Measurements from ENCODE around the gene LNPEP. TPM values are rescaled to one million over a fixed set of nuclear protein-coding genes. Genes with fewer than 3 reads are reported as not detected.
A peak's percentile ranks its signal among the peaks of the same experiment; 100 is the strongest.

The LNPEP gene
- total and polyA plus RNA-seq, 4 donors: 1.9 to 19.7 (median 9.5) TPM

- 72% methylated on average over 3 of the region's 3 CpGs for WGBS
- H3K36me3 ChIP-seq (ENCODE audit: control insufficient read depth in 4 of 4, insufficient read depth in 3 of 4, low read depth in 1 of 4, low read length in 3 of 4): peaks cover 2 to 15% (median 6%) of the 10 kb centered on the region in 4 donors
- no peak overlapping the region for H3K27ac ChIP-seq (ENCODE audit: low read depth in 1 of 2, low read length in 2 of 2)
Observed at GRCh38 chr5:97009212-97009898, 73.5 kb downstream of the LNPEP start.

DNA sequence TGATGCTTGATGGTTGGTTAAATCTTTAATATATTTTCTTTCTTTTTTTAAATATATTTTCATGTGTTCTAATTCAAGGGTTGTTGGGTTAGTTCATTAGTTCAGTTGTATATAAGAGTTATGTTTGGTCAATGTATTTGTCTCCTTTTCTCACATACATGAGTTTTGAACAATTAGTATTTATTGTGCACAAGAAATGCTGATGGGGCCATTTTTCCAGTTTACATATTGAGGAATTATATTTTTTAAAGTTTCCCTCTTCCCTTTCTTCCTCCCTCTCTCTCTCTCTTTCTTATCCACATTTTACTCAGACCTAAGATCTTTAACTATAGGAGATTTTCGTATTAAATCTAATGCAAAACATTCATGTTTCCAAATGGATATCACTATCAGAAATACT is 74.0 kb downstream of the LNPEP start:
- no peaks in the 10 kb centered on the region for H3K4me1 ChIP-seq (ENCODE audit: control insufficient read depth in 4 of 4, insufficient read depth in 4 of 4, low read length in 3 of 4)
- H3K27me3 ChIP-seq (ENCODE audit: control insufficient read depth in 4 of 4, insufficient read depth in 4 of 4, low read length in 3 of 4): no peaks in the 10 kb centered on the region
- no peak for TF ChIP-seq YY1 (IDR thresholded peaks at IDR 0.05)
- no peak for TF ChIP-seq HNF4A (conservative IDR thresholded peaks at IDR 0.05)
- H3K9me3 ChIP-seq (ENCODE audit: control insufficient read depth in 4 of 4, low read length in 3 of 4): no peaks in the 10 kb centered on the region
- WGBS: 96% methylated on average over 1 of the region's 1 CpG
- no peak overlapping the region for H3K4me3 ChIP-seq (ENCODE audit: low read depth in 1 of 3, low read length in 3 of 3)
- DNase-seq (ENCODE audit: low spot score): no peak
- no peak overlapping the region for H3K9ac ChIP-seq (ENCODE audit: low read depth in 1 of 2, low read length in 2 of 2)
- H3K27ac ChIP-seq (ENCODE audit: low read depth in 1 of 2, low read length in 2 of 2): no peak overlapping the region
- peaks cover 4 to 17% (median 9%) of the 10 kb centered on the region in 4 donors for H3K36me3 ChIP-seq (ENCODE audit: control insufficient read depth in 4 of 4, insufficient read depth in 3 of 4, low read depth in 1 of 4, low read length in 3 of 4)

More at GRCh38 chr5:97009212-97009898, 73.5 kb downstream of the LNPEP start:
- Histone ChIP-seq H3K4me1 (ENCODE audit: control insufficient read depth in 4 of 4, insufficient read depth in 4 of 4, low read length in 3 of 4) (no peaks in the 10 kb centered on the region), H3K4me3 (ENCODE audit: low read depth in 1 of 3, low read length in 3 of 3) (no peak overlapping the region), H3K9ac (ENCODE audit: low read depth in 1 of 2, low read length in 2 of 2) (no peak overlapping the region), H3K27me3 (ENCODE audit: control insufficient read depth in 4 of 4, insufficient read depth in 4 of 4, low read length in 3 of 4) (no peaks in the 10 kb centered on the region), H3K9me3 (ENCODE audit: control insufficient read depth in 4 of 4, low read length in 3 of 4) (no peaks in the 10 kb centered on the region)
- no peak for DNase-seq (ENCODE audit: low spot score)
- TF ChIP-seq SP1 (IDR thresholded peaks at IDR 0.05) (no peak), RAD21 (IDR thresholded peaks at IDR 0.05) (peak in 1 of 2 donors; percentile 7)

DNA sequence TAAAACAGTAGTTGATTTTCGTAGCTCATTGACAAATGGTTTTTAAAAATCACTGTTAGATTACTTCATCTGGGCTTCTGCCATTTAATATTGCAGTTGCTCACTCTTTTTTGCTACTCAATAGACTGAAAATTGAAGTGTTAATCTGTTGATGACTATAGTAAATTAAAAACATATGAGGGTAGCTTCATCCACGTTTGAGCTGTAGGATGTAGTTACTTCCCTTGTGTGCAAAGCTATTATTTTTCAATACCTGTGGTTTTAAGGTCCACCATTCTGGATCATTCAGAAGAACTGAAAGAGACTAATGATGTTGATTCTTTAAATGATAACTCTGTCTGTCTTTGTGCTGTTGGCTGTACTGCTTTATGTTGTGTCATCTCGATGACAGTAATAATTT is 74.7 kb downstream of the LNPEP start:
- Histone ChIP-seq H3K27ac (ENCODE audit: low read depth in 1 of 2, low read length in 2 of 2) (no peak overlapping the region), H3K9me3 (ENCODE audit: control insufficient read depth in 4 of 4, low read length in 3 of 4) (no peaks in the 10 kb centered on the region)

More for the DNA sequence above, 74.7 kb downstream of the LNPEP start:
- H3K9ac ChIP-seq (ENCODE audit: low read depth in 1 of 2, low read length in 2 of 2): no peak overlapping the region
- TF ChIP-seq GABPA (IDR thresholded peaks at IDR 0.05 in 1 of 2, conservative IDR thresholded peaks at IDR 0.05 in 1 of 2) (no peak), RAD21 (IDR thresholded peaks at IDR 0.05) (no peak), TAF1 (conservative IDR thresholded peaks at IDR 0.05) (no peak), ZBTB33 (IDR thresholded peaks at IDR 0.05) (no peak), EGR1 (IDR thresholded peaks at IDR 0.05; ENCODE audit: low read depth in 2 of 2) (no peak), MAX (IDR thresholded peaks at IDR 0.05) (no peak), JUND (IDR thresholded peaks at IDR 0.05) (no peak), HNF4A (conservative IDR thresholded peaks at IDR 0.05) (no peak), RXRA (IDR thresholded peaks at IDR 0.05) (no peak), YY1 (IDR thresholded peaks at IDR 0.05) (no peak), FOXA1 (IDR thresholded peaks at IDR 0.05) (no peak), NR2F2 (IDR thresholded peaks at IDR 0.05) (no peak), SP1 (IDR thresholded peaks at IDR 0.05) (no peak)
- TF ChIP-seq, protein P1, sequence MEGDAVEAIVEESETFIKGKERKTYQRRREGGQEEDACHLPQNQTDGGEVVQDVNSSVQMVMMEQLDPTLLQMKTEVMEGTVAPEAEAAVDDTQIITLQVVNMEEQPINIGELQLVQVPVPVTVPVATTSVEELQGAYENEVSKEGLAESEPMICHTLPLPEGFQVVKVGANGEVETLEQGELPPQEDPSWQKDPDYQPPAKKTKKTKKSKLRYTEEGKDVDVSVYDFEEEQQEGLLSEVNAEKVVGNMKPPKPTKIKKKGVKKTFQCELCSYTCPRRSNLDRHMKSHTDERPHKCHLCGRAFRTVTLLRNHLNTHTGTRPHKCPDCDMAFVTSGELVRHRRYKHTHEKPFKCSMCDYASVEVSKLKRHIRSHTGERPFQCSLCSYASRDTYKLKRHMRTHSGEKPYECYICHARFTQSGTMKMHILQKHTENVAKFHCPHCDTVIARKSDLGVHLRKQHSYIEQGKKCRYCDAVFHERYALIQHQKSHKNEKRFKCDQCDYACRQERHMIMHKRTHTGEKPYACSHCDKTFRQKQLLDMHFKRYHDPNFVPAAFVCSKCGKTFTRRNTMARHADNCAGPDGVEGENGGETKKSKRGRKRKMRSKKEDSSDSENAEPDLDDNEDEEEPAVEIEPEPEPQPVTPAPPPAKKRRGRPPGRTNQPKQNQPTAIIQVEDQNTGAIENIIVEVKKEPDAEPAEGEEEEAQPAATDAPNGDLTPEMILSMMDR (IDR thresholded peaks at IDR 0.05; ENCODE audit: low read depth, low read length, missing input control): no peak
- TF ChIP-seq, protein P2, sequence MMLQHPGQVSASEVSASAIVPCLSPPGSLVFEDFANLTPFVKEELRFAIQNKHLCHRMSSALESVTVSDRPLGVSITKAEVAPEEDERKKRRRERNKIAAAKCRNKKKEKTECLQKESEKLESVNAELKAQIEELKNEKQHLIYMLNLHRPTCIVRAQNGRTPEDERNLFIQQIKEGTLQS (IDR thresholded peaks at IDR 0.05): no peak
- peaks cover 4 to 20% (median 14%) of the 10 kb centered on the region in 4 donors for H3K36me3 ChIP-seq (ENCODE audit: control insufficient read depth in 4 of 4, insufficient read depth in 3 of 4, low read depth in 1 of 4, low read length in 3 of 4)
- H3K4me3 ChIP-seq (ENCODE audit: low read depth in 1 of 3, low read length in 3 of 3): no peak overlapping the region
- 89% methylated on average over 3 of the region's 3 CpGs for WGBS
- H3K27me3 ChIP-seq (ENCODE audit: control insufficient read depth in 4 of 4, insufficient read depth in 4 of 4, low read length in 3 of 4): no peaks in the 10 kb centered on the region
- DNase-seq (ENCODE audit: low spot score): no peak
- no peaks in the 10 kb centered on the region for H3K4me1 ChIP-seq (ENCODE audit: control insufficient read depth in 4 of 4, insufficient read depth in 4 of 4, low read length in 3 of 4)

Measured in liver (tissue), 9 donors.